HEK293 (cell line): ENCODE results near the gene TMEM185B.

Source experiments
- CTCF ChIA-PET: fragments of 350-600 bp; formaldehyde crosslinking; extraction: SDS; loops from one replicate; lab custom pipeline; 2021; ENCODE audit warnings: antibody characterized with exemption; lab: Yijun Ruan, JAX
- POLR2A ChIA-PET: fragments of 300-600 bp; formaldehyde crosslinking; extraction: SDS; loops from one replicate; lab custom pipeline; 2020; ENCODE audit warnings: antibody characterized with exemption, inconsistent platforms; lab: Yijun Ruan, JAX
- H3K27ac ChIP-seq: fragments of 200-500 bp; sonication (Bioruptor generic); 2 replicates; pipeline ENCODE4 v1.5.1; 2014; ENCODE audit warnings: low read depth, low read length, control low read depth, inconsistent platforms; ENCODE audit errors: extremely low read depth
- H3K36me3 ChIP-seq, 2 experiments: fragments of 200-500 bp in 1 of 2; sonication (Bioruptor generic) in 1 of 2; 1 replicate in 1 of 2; 2 replicates in 1 of 2; pipeline ENCODE4 v1.5.1; 2014 to 2017; ENCODE audit warnings: inconsistent platforms in 2 of 2, low read length in 2 of 2; ENCODE audit not compliant: control insufficient read depth in 2 of 2, insufficient read depth in 1 of 2
- H3K4me1 ChIP-seq: fragments of 200-500 bp; sonication (Bioruptor generic); 2 replicates; pipeline ENCODE4 v1.5.1; 2014; ENCODE audit warnings: mild to moderate bottlenecking, low read length, inconsistent platforms; ENCODE audit not compliant: control insufficient read depth, insufficient read depth
- H3K4me3 ChIP-seq: 2 replicates; pipeline ENCODE4 v1.5.1; 2011; ENCODE audit warnings: low read depth, mild to moderate bottlenecking, control low read depth, low read length, moderate library complexity
- H3K9me3 ChIP-seq: fragments of 200-500 bp; sonication (Bioruptor generic); 2 replicates; pipeline ENCODE4 v1.5.1; 2014; ENCODE audit warnings: low read depth, low read length, inconsistent platforms; ENCODE audit not compliant: control insufficient read depth, insufficient read depth
- BCL11A ChIP-seq: fragments of 450-650 bp; formaldehyde crosslinking; IDR thresholded peaks from 2 replicates; pipeline ENCODE4 v1.5.1; 2016; ENCODE audit warnings: low read depth, missing biosample characterization, missing genetic modification characterization
- EGR2 ChIP-seq: fragments of 450-650 bp; formaldehyde crosslinking; IDR thresholded peaks from 2 replicates; pipeline ENCODE4 v1.5.1; 2016; ENCODE audit warnings: low read depth, missing biosample characterization, missing genetic modification characterization
- OSR2 ChIP-seq: fragments of 450-650 bp; formaldehyde crosslinking; IDR thresholded peaks from 2 replicates; pipeline ENCODE4 v1.5.1; 2016; ENCODE audit warnings: missing biosample characterization, missing genetic modification characterization
- PBX3 ChIP-seq: sonication (generic); formaldehyde crosslinking; IDR thresholded peaks from 2 replicates; pipeline ENCODE4 v1.8.1; 2022; ENCODE audit warnings: mild to moderate bottlenecking, moderate library complexity, missing genetic modification reagents
- TCF7L2 ChIP-seq: IDR thresholded peaks from 2 replicates; pipeline ENCODE4 v1.6.1; 2011; ENCODE audit warnings: low read depth, mild to moderate bottlenecking, inconsistent platforms, low read length, moderate library complexity, borderline replicate concordance
- ZBTB7A ChIP-seq: fragments of 450-650 bp; formaldehyde crosslinking; IDR thresholded peaks from 2 replicates; pipeline ENCODE4 v1.5.1; 2016; ENCODE audit warnings: low read depth, missing biosample characterization, missing genetic modification characterization
- ZNF121 ChIP-seq: fragments of 450-650 bp; formaldehyde crosslinking; IDR thresholded peaks from 2 replicates; pipeline ENCODE4 v1.5.1; 2016; ENCODE audit warnings: missing biosample characterization, missing genetic modification characterization
- ZNF138 ChIP-seq: fragments of 450-650 bp; formaldehyde crosslinking; IDR thresholded peaks from 2 replicates; pipeline ENCODE4 v1.5.1; 2016; ENCODE audit warnings: missing biosample characterization, missing genetic modification characterization, borderline replicate concordance
- ZNF146 ChIP-seq: fragments of 450-650 bp; formaldehyde crosslinking; IDR thresholded peaks from 2 replicates; pipeline ENCODE4 v1.5.1; 2016; ENCODE audit warnings: missing biosample characterization, missing genetic modification characterization
- ZNF16 ChIP-seq: fragments of 450-650 bp; formaldehyde crosslinking; IDR thresholded peaks from 2 replicates; pipeline ENCODE4 v1.5.1; 2016; ENCODE audit warnings: low read depth, missing biosample characterization, missing genetic modification characterization
- ZNF239 ChIP-seq: fragments of 450-650 bp; formaldehyde crosslinking; IDR thresholded peaks from 2 replicates; pipeline ENCODE4 v1.5.1; 2016; ENCODE audit warnings: missing biosample characterization, missing genetic modification characterization
- ZNF26 ChIP-seq: fragments of 450-650 bp; formaldehyde crosslinking; IDR thresholded peaks from 2 replicates; pipeline ENCODE4 v1.5.1; 2016; ENCODE audit warnings: missing biosample characterization, missing genetic modification characterization
- ZNF274 ChIP-seq, 2 experiments: fragments of 200-500 bp in 1 of 2; fragments of 450-650 bp in 1 of 2; sonication (Bioruptor generic) in 1 of 2; formaldehyde crosslinking in 1 of 2; IDR thresholded peaks; 2 replicates each; pipeline versions ENCODE4 v1.5.1 to v1.6.1; 2014 to 2016; ENCODE audit warnings: borderline replicate concordance in 1 of 2, inconsistent platforms in 1 of 2, low read length in 1 of 2, missing biosample characterization in 1 of 2, missing genetic modification characterization in 1 of 2
- ZNF354C ChIP-seq: fragments of 450-650 bp; formaldehyde crosslinking; IDR thresholded peaks from 2 replicates; pipeline ENCODE4 v1.5.1; 2016; ENCODE audit warnings: missing biosample characterization, missing genetic modification characterization, low read depth, borderline replicate concordance
- ZNF366 ChIP-seq: fragments of 450-650 bp; formaldehyde crosslinking; conservative IDR thresholded peaks from 2 replicates; pipeline ENCODE4 v1.5.1; 2016; ENCODE audit warnings: missing biosample characterization, missing genetic modification characterization
- ZNF48 ChIP-seq: fragments of 450-650 bp; formaldehyde crosslinking; IDR thresholded peaks from 2 replicates; pipeline ENCODE4 v1.5.1; 2016; ENCODE audit warnings: missing biosample characterization, missing genetic modification characterization
- ZNF529 ChIP-seq: fragments of 450-650 bp; formaldehyde crosslinking; IDR thresholded peaks from 2 replicates; pipeline ENCODE4 v1.5.1; 2017; ENCODE audit warnings: missing genetic modification characterization, missing biosample characterization; ENCODE audit not compliant: insufficient replicate concordance
- ZNF610 ChIP-seq: fragments of 450-650 bp; formaldehyde crosslinking; IDR thresholded peaks from 2 replicates; pipeline ENCODE4 v1.5.1; 2016; ENCODE audit warnings: missing biosample characterization, missing genetic modification characterization, borderline replicate concordance
- ZNF629 ChIP-seq: fragments of 450-650 bp; formaldehyde crosslinking; IDR thresholded peaks from 2 replicates; pipeline ENCODE4 v1.5.1; 2017; ENCODE audit warnings: missing biosample characterization, missing genetic modification characterization
- ZNF645 ChIP-seq: fragments of 450-650 bp; formaldehyde crosslinking; IDR thresholded peaks from 2 replicates; pipeline ENCODE4; 2016; ENCODE audit warnings: missing biosample characterization, missing genetic modification characterization
- ZNF654 ChIP-seq: fragments of 450-650 bp; formaldehyde crosslinking; IDR thresholded peaks from 2 replicates; pipeline ENCODE4 v1.5.1; 2016; ENCODE audit warnings: low read depth, missing biosample characterization, missing genetic modification characterization
- ZNF837 ChIP-seq: fragments of 450-650 bp; formaldehyde crosslinking; IDR thresholded peaks from 2 replicates; pipeline ENCODE4 v1.5.1; 2016; ENCODE audit warnings: missing biosample characterization, missing genetic modification characterization
- TF ChIP-seq, protein P1 (sequence below): fragments of 450-650 bp; formaldehyde crosslinking; IDR thresholded peaks from 2 replicates; pipeline ENCODE4 v1.5.1; 2016; ENCODE audit warnings: missing biosample characterization, missing genetic modification characterization
- TF ChIP-seq, protein P2 (sequence below): fragments of 450-650 bp; formaldehyde crosslinking; IDR thresholded peaks from 2 replicates; pipeline ENCODE4 v1.5.1; 2016; ENCODE audit warnings: missing biosample characterization, missing genetic modification characterization

The TMEM185B gene

DNA sequence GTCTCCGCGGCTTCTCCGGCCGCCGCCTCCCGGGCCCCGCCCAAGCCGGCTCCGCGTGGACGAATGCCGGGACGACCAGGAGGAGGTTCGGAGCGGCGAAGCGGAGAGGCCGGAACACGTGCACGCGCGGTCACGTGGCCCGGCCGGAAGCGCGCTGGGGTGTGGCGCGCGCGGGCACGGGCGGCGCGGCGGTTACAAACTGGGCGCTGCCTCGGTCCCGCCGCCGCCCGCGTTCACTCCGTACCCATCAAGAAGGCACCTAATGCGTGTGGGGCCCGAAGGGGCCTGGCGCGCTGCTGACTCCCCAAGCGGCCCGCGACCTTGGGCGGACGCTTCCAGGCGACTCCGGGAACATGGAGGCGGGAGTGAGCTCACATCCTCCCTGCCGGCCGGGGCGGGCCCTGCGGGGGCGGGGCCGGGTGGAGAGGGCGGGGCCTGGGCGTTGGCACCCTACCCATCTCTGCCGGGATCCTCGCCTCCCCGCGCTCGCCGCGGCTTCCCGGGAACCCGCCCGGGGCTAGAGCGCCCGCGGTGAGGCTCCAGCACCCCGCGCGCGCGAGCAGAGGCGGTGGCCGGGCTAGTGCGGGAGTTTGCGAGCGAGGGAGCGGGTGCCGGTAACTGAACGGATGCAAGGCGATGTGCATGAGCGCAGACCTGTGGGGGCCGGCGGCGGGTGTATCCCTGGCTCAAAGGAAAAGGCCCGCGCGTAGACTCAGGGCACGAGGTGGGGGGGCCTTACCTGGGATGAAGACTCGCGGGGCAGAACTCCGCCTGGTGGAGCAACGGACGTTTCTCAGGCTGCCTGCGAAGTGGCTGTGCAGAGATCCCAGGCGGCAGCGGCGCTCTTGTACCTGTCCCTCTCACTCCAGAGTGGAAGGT lies at the start of gene TMEM185B (continued):
- no peak for TF ChIP-seq ZNF654 (tag by site-specific recombination)

DNA sequence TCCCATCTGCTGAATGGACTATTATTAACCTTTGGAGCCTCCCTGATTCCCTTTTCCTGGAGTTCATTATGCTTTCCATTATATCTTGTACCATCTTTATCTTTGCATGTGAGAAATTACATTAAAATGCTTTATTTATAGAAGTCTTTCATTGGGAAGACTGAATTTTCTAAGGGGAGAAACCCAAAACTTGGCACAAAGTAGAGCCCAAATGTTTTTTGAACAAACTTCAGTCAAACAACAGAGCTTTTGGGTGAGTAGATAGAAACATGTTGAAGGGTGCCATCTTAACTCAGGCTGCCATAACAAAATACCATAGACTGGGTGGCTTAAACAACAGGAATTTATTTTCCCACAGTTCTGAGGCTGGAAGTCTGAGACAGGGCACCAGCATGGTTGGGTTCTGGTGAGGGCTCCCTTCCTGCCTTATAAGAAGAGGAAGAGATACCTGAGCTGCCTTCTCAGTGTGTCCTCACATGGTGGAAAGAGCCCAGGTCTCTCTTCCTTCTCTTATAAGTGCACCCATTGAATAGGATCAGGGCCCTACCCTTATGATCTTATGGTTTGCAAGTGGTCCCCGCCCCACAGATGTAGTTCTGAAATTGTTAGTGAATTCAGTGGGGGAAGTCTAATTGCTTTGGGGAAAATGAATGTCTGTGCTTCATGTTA lies 48.6 kb upstream of the TMEM185B start:
- CTCF ChIA-PET, result no interaction called here
- POLR2A ChIA-PET, result no interaction called here

GRCh38 chr2:120269816-120270215 lies 46.6 kb upstream of the TMEM185B start:
- CTCF ChIA-PET, result no interaction called here
- H3K27ac ChIP-seq, result no peak overlapping the region
- POLR2A ChIA-PET, result no interaction called here
- no peak overlapping the region for H3K4me3 ChIP-seq
- H3K36me3 ChIP-seq, result no peaks in the 10 kb centered on the region
- no peaks in the 10 kb centered on the region for H3K9me3 ChIP-seq
- no peaks in the 10 kb centered on the region for H3K4me1 ChIP-seq
- TF ChIP-seq ZBTB7A (tag by site-specific recombination), result no peak
- TF ChIP-seq ZNF274 (IDR thresholded peaks at IDR 0.05; ENCODE audit: low read length), result no peak
- no peak for TF ChIP-seq ZNF274 (tag by site-specific recombination; IDR thresholded peaks at IDR 0.05; ENCODE audit: borderline replicate concordance)
- TF ChIP-seq, protein P1, sequence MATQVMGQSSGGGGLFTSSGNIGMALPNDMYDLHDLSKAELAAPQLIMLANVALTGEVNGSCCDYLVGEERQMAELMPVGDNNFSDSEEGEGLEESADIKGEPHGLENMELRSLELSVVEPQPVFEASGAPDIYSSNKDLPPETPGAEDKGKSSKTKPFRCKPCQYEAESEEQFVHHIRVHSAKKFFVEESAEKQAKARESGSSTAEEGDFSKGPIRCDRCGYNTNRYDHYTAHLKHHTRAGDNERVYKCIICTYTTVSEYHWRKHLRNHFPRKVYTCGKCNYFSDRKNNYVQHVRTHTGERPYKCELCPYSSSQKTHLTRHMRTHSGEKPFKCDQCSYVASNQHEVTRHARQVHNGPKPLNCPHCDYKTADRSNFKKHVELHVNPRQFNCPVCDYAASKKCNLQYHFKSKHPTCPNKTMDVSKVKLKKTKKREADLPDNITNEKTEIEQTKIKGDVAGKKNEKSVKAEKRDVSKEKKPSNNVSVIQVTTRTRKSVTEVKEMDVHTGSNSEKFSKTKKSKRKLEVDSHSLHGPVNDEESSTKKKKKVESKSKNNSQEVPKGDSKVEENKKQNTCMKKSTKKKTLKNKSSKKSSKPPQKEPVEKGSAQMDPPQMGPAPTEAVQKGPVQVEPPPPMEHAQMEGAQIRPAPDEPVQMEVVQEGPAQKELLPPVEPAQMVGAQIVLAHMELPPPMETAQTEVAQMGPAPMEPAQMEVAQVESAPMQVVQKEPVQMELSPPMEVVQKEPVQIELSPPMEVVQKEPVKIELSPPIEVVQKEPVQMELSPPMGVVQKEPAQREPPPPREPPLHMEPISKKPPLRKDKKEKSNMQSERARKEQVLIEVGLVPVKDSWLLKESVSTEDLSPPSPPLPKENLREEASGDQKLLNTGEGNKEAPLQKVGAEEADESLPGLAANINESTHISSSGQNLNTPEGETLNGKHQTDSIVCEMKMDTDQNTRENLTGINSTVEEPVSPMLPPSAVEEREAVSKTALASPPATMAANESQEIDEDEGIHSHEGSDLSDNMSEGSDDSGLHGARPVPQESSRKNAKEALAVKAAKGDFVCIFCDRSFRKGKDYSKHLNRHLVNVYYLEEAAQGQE (tag by site-specific recombination), result no peak
- no peak for TF ChIP-seq OSR2 (tag by site-specific recombination)
- no peak for TF ChIP-seq ZNF629
- no peak for TF ChIP-seq ZNF138
- TF ChIP-seq ZNF146 (tag by site-specific recombination), result no peak

More for the DNA sequence above, 48.6 kb upstream of the TMEM185B start:
- no peaks in the 10 kb centered on the region for H3K36me3 ChIP-seq
- no peak for TF ChIP-seq EGR2
- no peak for TF ChIP-seq ZNF645
- no peak for TF ChIP-seq ZNF26 (tag by site-specific recombination)
- TF ChIP-seq ZNF16 (tag by site-specific recombination), result no peak
- TF ChIP-seq ZNF837 (tag by site-specific recombination), result no peak
- TF ChIP-seq, protein P2, sequence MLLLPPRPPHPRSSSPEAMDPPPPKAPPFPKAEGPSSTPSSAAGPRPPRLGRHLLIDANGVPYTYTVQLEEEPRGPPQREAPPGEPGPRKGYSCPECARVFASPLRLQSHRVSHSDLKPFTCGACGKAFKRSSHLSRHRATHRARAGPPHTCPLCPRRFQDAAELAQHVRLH (tag by site-specific recombination), result no peak
- no peak for TF ChIP-seq TCF7L2
- TF ChIP-seq ZNF48 (tag by site-specific recombination), result no peak
- no peak for TF ChIP-seq ZNF610 (tag by site-specific recombination)
- no peak for TF ChIP-seq ZNF654 (tag by site-specific recombination)
- TF ChIP-seq BCL11A (tag by site-specific recombination), result no peak
- no peak for TF ChIP-seq ZNF239 (tag by site-specific recombination)
- TF ChIP-seq ZNF529, result no peak
- no peak for TF ChIP-seq ZNF354C (tag by site-specific recombination)
- no peak for TF ChIP-seq ZNF121 (tag by site-specific recombination)
- no peak for TF ChIP-seq PBX3 (CRISPR knock-in tag)
- TF ChIP-seq ZNF366, result no peak
- TF ChIP-seq, all 188 proteins: peak for 0
- Histone ChIP-seq H3K9me3 (no peaks in the 10 kb centered on the region), H3K4me1 (no peaks in the 10 kb centered on the region), H3K4me3 (no peak overlapping the region), H3K27ac (no peak overlapping the region)
